ENCODE measurements around the gene GPR153.

Gene GPR153

GRCh38 chr1:6239213-6239752 lies 21.6 kb downstream of the GPR153 start:
- Histone ChIP-seq H3K79me1 (replicated peaks; ENCODE audit: low read length, poor library complexity, severe bottlenecking) (peaks cover 8% of the 10 kb centered on the region), H3K4me1 (ENCODE audit: control insufficient read depth, insufficient read depth, low read depth, low read length) (peaks cover 21% of the 10 kb centered on the region), H3K4me2 (ENCODE audit: low read length, poor library complexity, severe bottlenecking) (no peak overlapping the region), H3K18ac (ENCODE audit: low read depth in 1 of 2, low read length in 2 of 2) (no peak overlapping the region), H2AFZ (ENCODE audit: low read depth, low read length) (no peak overlapping the region), H2BK15ac (ENCODE audit: low read depth, poor library complexity, severe bottlenecking) (no peak overlapping the region), H3K14ac (ENCODE audit: low read length in 2 of 2) (no peak overlapping the region), H2BK12ac (ENCODE audit: low read length in 2 of 2) (no peak overlapping the region), H3K36me3 (ENCODE audit: control insufficient read depth in 1 of 2, insufficient read depth in 2 of 2, low read depth in 1 of 2, low read length in 2 of 2) (no peaks in the 10 kb centered on the region), H2BK5ac (ENCODE audit: low read depth, low read length, poor library complexity, severe bottlenecking) (no peak overlapping the region), H2BK120ac (ENCODE audit: low read depth, low read length) (no peak overlapping the region), H4K8ac (ENCODE audit: low read length) (no peak overlapping the region), H2AK5ac (ENCODE audit: low read length, severe bottlenecking) (no peak overlapping the region), H3K4me3 (ENCODE audit: insufficient read depth in 1 of 2, low read depth in 1 of 2, low read length in 2 of 2) (no peak overlapping the region), H3K4ac (ENCODE audit: low read depth in 1 of 2, low read length in 2 of 2) (no peak overlapping the region), H4K91ac (ENCODE audit: low read length) (no peak overlapping the region), H3K9ac (ENCODE audit: low read length) (no peak overlapping the region), H3K23ac (ENCODE audit: low read length in 2 of 2) (no peak overlapping the region), H3K27me3 (ENCODE audit: control insufficient read depth in 1 of 2, insufficient read depth in 1 of 2, low read length in 2 of 2) (peaks cover 28 to 46% of the 10 kb centered on the region in 2 experiments), H3K27ac (ENCODE audit: low read length, poor library complexity, severe bottlenecking) (no peak overlapping the region), H3K9me3 (ENCODE audit: control insufficient read depth, low read length) (no peaks in the 10 kb centered on the region)
- DNase-seq, result no peak
- WGBS, result 41% methylated on average over 5 of the region's 7 CpGs

- peaks cover 3 to 10% of the 10 kb centered on the region in 2 experiments for H3K36me3 ChIP-seq (ENCODE audit: control insufficient read depth in 1 of 2, insufficient read depth in 2 of 2, low read depth in 1 of 2, low read length in 2 of 2)
- 100% methylated on average over 4 of the region's 4 CpGs for WGBS
- H3K9ac ChIP-seq (ENCODE audit: low read length), result no peak overlapping the region
- H3K9me3 ChIP-seq (ENCODE audit: control insufficient read depth, low read length), result no peaks in the 10 kb centered on the region
- H2BK12ac ChIP-seq (ENCODE audit: low read length in 2 of 2), result no peak overlapping the region
- H4K8ac ChIP-seq (ENCODE audit: low read length), result no peak overlapping the region
- no peak overlapping the region for H3K14ac ChIP-seq (ENCODE audit: low read length in 2 of 2)
- H3K4ac ChIP-seq (ENCODE audit: low read depth in 1 of 2, low read length in 2 of 2), result no peak overlapping the region
- H3K27ac ChIP-seq (ENCODE audit: low read length, poor library complexity, severe bottlenecking), result no peak overlapping the region
- peaks cover 19% of the 10 kb centered on the region for H3K79me1 ChIP-seq (replicated peaks; ENCODE audit: low read length, poor library complexity, severe bottlenecking)
- no peak overlapping the region for H4K91ac ChIP-seq (ENCODE audit: low read length)
- no peak overlapping the region for H3K23ac ChIP-seq (ENCODE audit: low read length in 2 of 2)
- no peak overlapping the region for H2AFZ ChIP-seq (ENCODE audit: low read depth, low read length)
- no peak for DNase-seq
- H3K18ac ChIP-seq (ENCODE audit: low read depth in 1 of 2, low read length in 2 of 2), result no peak overlapping the region
- H3K4me1 ChIP-seq (ENCODE audit: control insufficient read depth, insufficient read depth, low read depth, low read length), result peaks cover 19% of the 10 kb centered on the region
- no peak overlapping the region for H3K4me3 ChIP-seq (ENCODE audit: insufficient read depth in 1 of 2, low read depth in 1 of 2, low read length in 2 of 2)
- H2BK15ac ChIP-seq (ENCODE audit: low read depth, poor library complexity, severe bottlenecking), result no peak overlapping the region
- H2BK5ac ChIP-seq (ENCODE audit: low read depth, low read length, poor library complexity, severe bottlenecking), result no peak overlapping the region
- no peak overlapping the region for H2BK120ac ChIP-seq (ENCODE audit: low read depth, low read length)
- H3K4me2 ChIP-seq (ENCODE audit: low read length, poor library complexity, severe bottlenecking), result no peak overlapping the region
- H3K27me3 ChIP-seq (ENCODE audit: control insufficient read depth in 1 of 2, insufficient read depth in 1 of 2, low read length in 2 of 2), result peaks cover 12 to 29% of the 10 kb centered on the region in 2 experiments
- H2AK5ac ChIP-seq (ENCODE audit: low read length, severe bottlenecking), result no peak overlapping the region
Observed at GRCh38 chr1:6237093-6237492, 23.8 kb downstream of the GPR153 start.

- Histone ChIP-seq H3K4me2 (ENCODE audit: low read length, poor library complexity, severe bottlenecking) (peak overlapping the region; percentile 98), H3K4ac (ENCODE audit: low read depth in 1 of 2, low read length in 2 of 2) (peak overlapping the region in 1 of 2 experiments; percentile 22), H3K79me1 (replicated peaks; ENCODE audit: low read length, poor library complexity, severe bottlenecking) (peaks cover 27% of the 10 kb centered on the region), H3K27me3 (ENCODE audit: control insufficient read depth in 1 of 2, insufficient read depth in 1 of 2, low read length in 2 of 2) (peaks cover 0 to 13% of the 10 kb centered on the region in 2 experiments), H4K8ac (ENCODE audit: low read length) (peak overlapping the region; percentile 92), H3K27ac (ENCODE audit: low read length, poor library complexity, severe bottlenecking) (no peak overlapping the region), H3K9ac (ENCODE audit: low read length) (peak overlapping the region; percentile 92), H2BK12ac (ENCODE audit: low read length in 2 of 2) (no peak overlapping the region), H2BK120ac (ENCODE audit: low read depth, low read length) (no peak overlapping the region), H2BK5ac (ENCODE audit: low read depth, low read length, poor library complexity, severe bottlenecking) (no peak overlapping the region), H3K4me1 (ENCODE audit: control insufficient read depth, insufficient read depth, low read depth, low read length) (peaks cover 12% of the 10 kb centered on the region), H3K14ac (ENCODE audit: low read length in 2 of 2) (peak overlapping the region; percentile 19 to 64), H3K18ac (ENCODE audit: low read depth in 1 of 2, low read length in 2 of 2) (peak overlapping the region; percentile 83 to 91), H2BK15ac (ENCODE audit: low read depth, poor library complexity, severe bottlenecking) (no peak overlapping the region), H4K91ac (ENCODE audit: low read length) (no peak overlapping the region), H2AFZ (ENCODE audit: low read depth, low read length) (no peak overlapping the region), H3K23ac (ENCODE audit: low read length in 2 of 2) (peak overlapping the region in 1 of 2 experiments; percentile 70), H3K4me3 (ENCODE audit: insufficient read depth in 1 of 2, low read depth in 1 of 2, low read length in 2 of 2) (peak overlapping the region; percentile 95 to 99), H2AK5ac (ENCODE audit: low read length, severe bottlenecking) (no peak overlapping the region), H3K9me3 (ENCODE audit: control insufficient read depth, low read length) (no peaks in the 10 kb centered on the region), H3K36me3 (ENCODE audit: control insufficient read depth in 1 of 2, insufficient read depth in 2 of 2, low read depth in 1 of 2, low read length in 2 of 2) (peaks cover 13 to 25% of the 10 kb centered on the region in 2 experiments)
- DNase-seq, result no peak
- 2% methylated on average over 26 of the region's 30 CpGs for WGBS
Observed at GRCh38 chr1:6235296-6235677, 25.6 kb downstream of the GPR153 start.

- H3K9me3 ChIP-seq (ENCODE audit: control insufficient read depth, low read length), result no peaks in the 10 kb centered on the region
- H2BK15ac ChIP-seq (ENCODE audit: low read depth, poor library complexity, severe bottlenecking), result no peak overlapping the region
- H3K36me3 ChIP-seq (ENCODE audit: control insufficient read depth in 1 of 2, insufficient read depth in 2 of 2, low read depth in 1 of 2, low read length in 2 of 2), result peaks cover 15 to 31% of the 10 kb centered on the region in 2 experiments
- peak overlapping the region in 1 of 2 experiments; percentile 70 for H3K23ac ChIP-seq (ENCODE audit: low read length in 2 of 2)
- no peak overlapping the region for H2AK5ac ChIP-seq (ENCODE audit: low read length, severe bottlenecking)
- H3K14ac ChIP-seq (ENCODE audit: low read length in 2 of 2), result no peak overlapping the region
- no peak overlapping the region for H2AFZ ChIP-seq (ENCODE audit: low read depth, low read length)
- H3K79me1 ChIP-seq (replicated peaks; ENCODE audit: low read length, poor library complexity, severe bottlenecking), result peaks cover 30% of the 10 kb centered on the region
- no peak overlapping the region for H4K8ac ChIP-seq (ENCODE audit: low read length)
- WGBS, result 59% methylated on average over 20 of the region's 20 CpGs
- H3K4me2 ChIP-seq (ENCODE audit: low read length, poor library complexity, severe bottlenecking), result peak overlapping the region; percentile 98
- H3K18ac ChIP-seq (ENCODE audit: low read depth in 1 of 2, low read length in 2 of 2), result peak overlapping the region in 1 of 2 experiments; percentile 91
- no peak overlapping the region for H2BK5ac ChIP-seq (ENCODE audit: low read depth, low read length, poor library complexity, severe bottlenecking)
- no peak overlapping the region for H2BK120ac ChIP-seq (ENCODE audit: low read depth, low read length)
- peak; percentile 17 for DNase-seq
- no peak overlapping the region for H4K91ac ChIP-seq (ENCODE audit: low read length)
- peak overlapping the region; percentile 92 for H3K9ac ChIP-seq (ENCODE audit: low read length)
- H3K4ac ChIP-seq (ENCODE audit: low read depth in 1 of 2, low read length in 2 of 2), result no peak overlapping the region
- H3K4me3 ChIP-seq (ENCODE audit: insufficient read depth in 1 of 2, low read depth in 1 of 2, low read length in 2 of 2), result peak overlapping the region; percentile 95 to 99
- H3K27me3 ChIP-seq (ENCODE audit: control insufficient read depth in 1 of 2, insufficient read depth in 1 of 2, low read length in 2 of 2), result peaks cover 0 to 7% of the 10 kb centered on the region in 2 experiments
- peaks cover 12% of the 10 kb centered on the region for H3K4me1 ChIP-seq (ENCODE audit: control insufficient read depth, insufficient read depth, low read depth, low read length)
- H2BK12ac ChIP-seq (ENCODE audit: low read length in 2 of 2), result no peak overlapping the region
- H3K27ac ChIP-seq (ENCODE audit: low read length, poor library complexity, severe bottlenecking), result peak overlapping the region; percentile 30
Observed at GRCh38 chr1:6234502-6235295, 26.2 kb downstream of the GPR153 start.
